Right cardiac atrium (tissue), 5 donors: ENCODE measurements around the gene CCNL1. TPM values are rescaled to one million over a fixed set of nuclear protein-coding genes. Genes with fewer than 3 reads are reported as not detected.
A peak's percentile ranks its signal among the peaks of the same experiment; 100 is the strongest.

Experiments used
- ATAC-seq, 2 donors: fragments of 200-7000 bp; cut with Tn5 transposase; one replicate each; pipeline versions ENCODE4 v1.8.0 to v1.9.1; 2020; ENCODE audit warnings: moderate library complexity in 2 of 2, mild to moderate bottlenecking in 1 of 2
- DNase-seq, 3 donors: peaks; one replicate each; pipeline ENCODE4 v3.0.0-alpha.2; 2020
- H3K27ac ChIP-seq: one replicate; pipeline ENCODE4 v1.5.1; 2013; ENCODE audit warnings: mild to moderate bottlenecking, low read length, control low read depth, moderate library complexity
- H3K27me3 ChIP-seq: one replicate; pipeline ENCODE4 v1.6.1; 2013; ENCODE audit not compliant: control insufficient read depth, insufficient read depth
- H3K4me1 ChIP-seq: one replicate; pipeline ENCODE4 v1.6.1; 2013; ENCODE audit warnings: low read length; ENCODE audit not compliant: control insufficient read depth, insufficient read depth
- H3K4me3 ChIP-seq: one replicate; pipeline ENCODE4 v1.5.1; 2013; ENCODE audit warnings: low read length, control low read depth
- H3K9me3 ChIP-seq: one replicate; pipeline ENCODE4 v1.6.1; 2013; ENCODE audit warnings: low read length; ENCODE audit not compliant: control insufficient read depth
- WGBS: extraction: QIAGEN DNeasy Blood & Tissue Kit; methylation state at CpG from one replicate; pipeline ENCODE4 v1.1.7; 2013; 5-methylcytosine and 5-hydroxymethylcytosine counted together
- intact Hi-C, 4 donors: fragments of 100-400 bp; cut with DNase I; formaldehyde crosslinking; loops; one replicate each; pipeline versions ENCODE4 v1.11.0 to v1.14.0; 2022 to 2023
- polyA plus RNA-seq: library from polyadenylated mRNA; stranded (reverse); fragments of 200-250 nt; gene quantifications from one replicate; pipeline ENCODE4 v1.2.3, GENCODE V29; 2013
- total RNA-seq, 4 donors: library from RNA; stranded (reverse); fragmentation: NEBNext Ultra II Directional; extraction: Animal tissue kit (Norgen Biotek cat#: 25700); gene quantifications; one replicate each; pipeline ENCODE4 v1.2.1, GENCODE V29; 2021
- donor health status: healthy with polysubstance abuse.
- donor health status: DM: no; HTN: yes; CAD: no.
- donor health status: DM: no; HTN: no; CAD: no.
- donor health status: DM: no; HTN: yes; CAD: no; lungs with severe emphysema.
- donor health status: DM: yes; HTN: yes; CAD: no.

CCNL1 gene
- total and polyA plus RNA-seq, 5 donors = 30.1 to 60.6 (median 40.2) TPM

GRCh38 chr3:157155591-157155990 is 4.4 kb downstream of the CCNL1 start:
- intact Hi-C loops = no loop called here
- 53% methylated on average over 3 of the region's 3 CpGs for WGBS

GRCh38 chr3:157154563-157155330 is 5.2 kb downstream of the CCNL1 start:
- no peak overlapping the region for H3K27ac ChIP-seq
- 30% methylated on average over 6 of the region's 6 CpGs for WGBS
- DNase-seq = no peak
- no peaks in the 10 kb centered on the region for H3K27me3 ChIP-seq
- intact Hi-C loops = no loop called here
- ATAC-seq = peak in 1 of 2 donors; percentile 42
- no peaks in the 10 kb centered on the region for H3K9me3 ChIP-seq
- peak overlapping the region; percentile 41 for H3K4me3 ChIP-seq
- no peaks in the 10 kb centered on the region for H3K4me1 ChIP-seq

More at GRCh38 chr3:157155591-157155990, 4.4 kb downstream of the CCNL1 start:
- Histone ChIP-seq H3K4me3 (peak overlapping the region; percentile 23), H3K4me1 (no peaks in the 10 kb centered on the region), H3K9me3 (no peaks in the 10 kb centered on the region), H3K27me3 (no peaks in the 10 kb centered on the region), H3K27ac (no peak overlapping the region)
- DNase-seq (no peak), ATAC-seq (no peak)

GRCh38 chr3:157152930-157153329 is 7.0 kb downstream of the CCNL1 start:
- WGBS = 89% methylated on average over 1 of the region's 1 CpG
- Histone ChIP-seq H3K27me3 (no peaks in the 10 kb centered on the region), H3K9me3 (no peaks in the 10 kb centered on the region), H3K27ac (no peak overlapping the region), H3K4me1 (no peaks in the 10 kb centered on the region), H3K4me3 (no peak overlapping the region)
- no peak for DNase-seq
- intact Hi-C loops = no loop called here
- no peak for ATAC-seq

GRCh38 chr3:157152438-157152837 is 7.5 kb downstream of the CCNL1 start:
- intact Hi-C loops = no loop called here
- H3K4me1 ChIP-seq = no peaks in the 10 kb centered on the region

GRCh38 chr3:157151627-157152026 is 8.3 kb downstream of the CCNL1 start:
- intact Hi-C loops = no loop called here
- H3K9me3 ChIP-seq = no peaks in the 10 kb centered on the region
- H3K27ac ChIP-seq = no peak overlapping the region
- ATAC-seq (no peak), DNase-seq (no peak)
- H3K4me1 ChIP-seq = no peaks in the 10 kb centered on the region
- H3K27me3 ChIP-seq = no peaks in the 10 kb centered on the region
- 72% methylated on average over 2 of the region's 2 CpGs for WGBS
- H3K4me3 ChIP-seq = no peak overlapping the region

More at GRCh38 chr3:157152438-157152837, 7.5 kb downstream of the CCNL1 start:
- Histone ChIP-seq H3K27me3 (no peaks in the 10 kb centered on the region), H3K4me3 (no peak overlapping the region), H3K9me3 (no peaks in the 10 kb centered on the region), H3K27ac (no peak overlapping the region)
- ATAC-seq (no peak), DNase-seq (no peak)
- WGBS = 93% methylated on average over 2 of the region's 2 CpGs

DNA sequence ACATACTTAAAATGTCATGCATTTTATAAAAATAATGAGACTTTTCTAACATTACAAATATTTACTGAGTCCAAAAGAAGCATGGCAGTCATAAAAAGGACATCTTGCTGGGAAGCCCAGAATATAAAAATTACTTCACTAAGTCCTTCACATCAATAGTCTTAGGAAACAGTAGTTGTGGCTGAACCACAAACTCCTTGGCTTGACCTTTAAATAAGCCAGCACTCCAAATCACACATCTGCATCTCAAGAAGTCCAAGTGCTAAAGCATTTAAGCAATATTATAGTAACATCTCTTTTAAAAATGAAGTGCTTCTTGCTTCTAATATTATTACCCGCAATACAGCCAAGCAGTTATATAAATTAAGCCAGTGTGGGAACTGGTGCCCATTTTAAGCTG is 8.8 kb downstream of the CCNL1 start:
- ATAC-seq (no peak), DNase-seq (no peak)
- 97% methylated on average over 1 of the region's 1 CpG for WGBS
- Histone ChIP-seq H3K27me3 (no peaks in the 10 kb centered on the region), H3K9me3 (no peaks in the 10 kb centered on the region), H3K27ac (no peak overlapping the region), H3K4me3 (no peak overlapping the region), H3K4me1 (no peaks in the 10 kb centered on the region)
- intact Hi-C loops = no loop called here

DNA sequence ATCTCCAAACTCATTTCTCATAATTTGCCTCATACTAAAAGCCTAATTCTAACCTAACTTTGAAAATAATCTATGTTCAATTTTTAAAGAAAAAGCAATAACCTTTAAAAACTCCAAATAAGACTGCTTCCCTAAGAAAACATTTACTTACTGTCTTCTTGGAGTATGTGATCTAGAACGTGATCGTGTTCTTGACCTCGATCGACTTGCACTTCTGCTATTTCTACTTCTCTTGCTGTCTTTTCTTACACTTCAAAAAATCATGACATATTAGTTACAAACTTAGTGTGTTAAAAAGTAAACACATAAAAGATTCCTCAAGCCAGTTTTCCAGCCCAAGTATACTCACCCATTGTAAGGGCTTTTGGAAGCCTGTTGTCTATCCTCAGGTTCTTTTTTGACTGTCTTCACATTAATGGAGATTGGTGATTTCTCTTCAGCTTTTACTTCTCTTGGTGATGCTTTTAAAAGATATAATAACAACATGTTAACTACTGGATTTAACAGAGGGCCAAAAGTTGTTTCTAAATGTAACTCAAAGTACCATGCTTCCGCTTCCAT is 10.7 kb downstream of the CCNL1 start:
- intact Hi-C loops = no loop called here
- WGBS = 92% methylated on average over 5 of the region's 5 CpGs

DNA sequence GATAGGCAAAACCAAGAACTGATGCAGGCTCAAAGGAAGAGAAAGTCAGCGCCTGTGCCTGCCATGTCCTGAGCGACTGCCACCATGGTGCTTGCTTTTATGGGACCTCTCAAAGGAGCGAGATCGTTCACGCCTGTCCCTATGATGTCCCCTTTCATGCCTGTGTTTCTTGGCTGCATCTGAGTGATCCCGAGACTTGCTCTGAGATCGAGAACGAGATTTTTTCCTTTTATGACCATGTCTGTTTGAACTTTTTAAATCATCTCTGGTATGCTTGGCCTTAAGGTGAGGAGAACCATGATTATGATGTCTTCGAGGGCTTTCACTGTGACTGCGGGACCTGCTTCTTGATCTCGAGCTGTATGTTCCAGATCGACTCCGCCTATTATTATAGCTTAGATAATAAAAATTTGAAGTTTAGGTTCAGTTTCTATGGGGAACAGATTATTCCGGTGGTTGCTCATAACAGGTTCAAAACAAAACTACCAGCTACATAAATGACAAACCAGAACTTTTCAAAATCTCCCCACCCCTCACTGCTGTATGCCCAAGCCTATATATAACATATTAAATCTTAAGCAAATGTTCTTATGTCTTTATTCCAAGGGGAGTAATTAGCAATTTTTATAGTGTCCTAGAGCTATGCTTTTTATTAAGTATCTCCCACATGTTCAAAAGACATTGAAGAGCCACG is 11.6 kb downstream of the CCNL1 start:
- Histone ChIP-seq H3K27ac (no peak overlapping the region), H3K4me3 (no peak overlapping the region), H3K4me1 (no peaks in the 10 kb centered on the region), H3K27me3 (no peaks in the 10 kb centered on the region), H3K9me3 (no peaks in the 10 kb centered on the region)
- no peak for DNase-seq
- WGBS = 89% methylated on average over 15 of the region's 15 CpGs
- intact Hi-C loops = no loop called here
- ATAC-seq = peak in 1 of 2 donors; percentile 26

More for the DNA sequence above, 10.7 kb downstream of the CCNL1 start:
- Histone ChIP-seq H3K9me3 (no peaks in the 10 kb centered on the region), H3K4me3 (no peak overlapping the region), H3K27ac (no peak overlapping the region), H3K4me1 (no peaks in the 10 kb centered on the region), H3K27me3 (no peaks in the 10 kb centered on the region)
- no peak for DNase-seq
- no peak for ATAC-seq

DNA sequence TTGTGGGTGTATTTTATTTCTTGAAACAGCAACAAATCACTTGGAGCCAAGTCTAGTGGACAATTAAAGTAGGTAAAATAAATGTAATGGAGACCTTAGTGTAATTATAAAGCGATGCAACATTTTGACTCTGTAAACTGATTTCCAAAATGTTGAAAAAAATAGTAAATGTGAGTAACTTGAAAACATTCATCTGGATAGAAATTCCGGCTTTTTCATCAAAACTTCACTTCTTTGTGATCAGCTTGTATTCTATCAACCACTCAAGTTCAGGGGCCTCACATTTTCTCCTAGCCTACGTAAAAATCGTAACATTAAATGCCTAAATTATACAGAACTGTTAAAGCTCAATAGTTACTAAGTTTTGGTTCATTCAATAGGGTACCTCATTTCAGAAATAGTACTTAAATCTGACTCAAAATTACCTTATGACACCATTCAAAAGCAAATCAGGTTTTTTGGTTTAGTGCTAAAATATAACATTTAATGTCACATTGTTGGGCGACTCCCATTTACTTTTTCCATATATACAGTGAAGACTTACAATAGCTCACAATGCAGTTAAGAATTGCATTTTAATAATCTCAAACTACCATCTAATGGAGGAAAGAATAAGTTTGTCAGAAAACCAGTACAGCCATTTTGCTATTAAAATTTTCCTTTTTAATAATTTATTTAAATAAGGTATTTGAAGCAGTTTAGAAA is 12.7 kb downstream of the CCNL1 start:
- 94% methylated on average over 5 of the region's 5 CpGs for WGBS

GRCh38 chr3:157145606-157146322 is 14.2 kb downstream of the CCNL1 start:
- intact Hi-C loops = no loop called here
- no peak for DNase-seq
- H3K4me1 ChIP-seq = no peaks in the 10 kb centered on the region
- WGBS = 81% methylated on average over 2 of the region's 2 CpGs
- H3K9me3 ChIP-seq = no peaks in the 10 kb centered on the region
- no peak for ATAC-seq
- H3K27ac ChIP-seq = no peak overlapping the region
- no peaks in the 10 kb centered on the region for H3K27me3 ChIP-seq
- no peak overlapping the region for H3K4me3 ChIP-seq

More for the DNA sequence above, 12.7 kb downstream of the CCNL1 start:
- Histone ChIP-seq H3K4me1 (no peaks in the 10 kb centered on the region), H3K9me3 (no peaks in the 10 kb centered on the region), H3K27ac (no peak overlapping the region), H3K4me3 (no peak overlapping the region), H3K27me3 (no peaks in the 10 kb centered on the region)
- intact Hi-C loops = no loop called here
- ATAC-seq (no peak), DNase-seq (no peak)
